GM12872 (cell line): ENCODE results near the gene RGSL1.

Experiments
- CTCF ChIP-seq: IDR thresholded peaks from 3 replicates; pipeline ENCODE4 v1.5.1; 2011; ENCODE audit warnings: low read depth, mild to moderate bottlenecking, low read length, moderate library complexity; ENCODE audit not compliant: insufficient read depth

Gene RGSL1

GRCh38 chr1:182495002-182495401, 45.1 kb downstream of the RGSL1 start:
- TF ChIP-seq CTCF = no peak

GRCh38 chr1:182495693-182496092, 45.7 kb downstream of the RGSL1 start:
- TF ChIP-seq CTCF = no peak

- TF ChIP-seq CTCF = no peak
Observed at GRCh38 chr1:182507685-182508084, 57.7 kb downstream of the RGSL1 start.

GRCh38 chr1:182515556-182515955, 65.6 kb downstream of the RGSL1 start:
- TF ChIP-seq CTCF = no peak

- TF ChIP-seq CTCF = no peak
Observed at GRCh38 chr1:182520736-182521135, 70.8 kb downstream of the RGSL1 start.

- TF ChIP-seq CTCF = no peak
Observed at GRCh38 chr1:182525342-182525741, 75.4 kb downstream of the RGSL1 start.

- no peak for TF ChIP-seq CTCF
Observed at GRCh38 chr1:182527680-182528079, 77.7 kb downstream of the RGSL1 start.

GRCh38 chr1:182533896-182534295, 84.0 kb downstream of the RGSL1 start:
- no peak for TF ChIP-seq CTCF
